Esophagus (tissue), 2 donors: ENCODE results near the gene STX4. TPM values are rescaled to one million over a fixed set of nuclear protein-coding genes. Genes with fewer than 3 reads are reported as not detected.
A peak's percentile ranks its signal among the peaks of the same experiment; 100 is the strongest.

Experiments used
- H3K27ac ChIP-seq, 2 donors: one replicate each; pipeline ENCODE4 v1.5.1; 2013; ENCODE audit warnings: low read depth in 2 of 2, mild to moderate bottlenecking in 2 of 2, inconsistent platforms in 1 of 2, low read length in 1 of 2, moderate library complexity in 1 of 2
- H3K27me3 ChIP-seq, 2 donors: one replicate each; pipeline ENCODE4 v1.6.1; 2013; ENCODE audit warnings: low read length in 2 of 2, control low read depth in 1 of 2, mild to moderate bottlenecking in 1 of 2; ENCODE audit not compliant: insufficient read depth in 2 of 2, control insufficient read depth in 1 of 2
- H3K36me3 ChIP-seq, 2 donors: one replicate each; pipeline ENCODE4 v1.6.1; 2013; ENCODE audit warnings: low read length in 1 of 2; ENCODE audit not compliant: control insufficient read depth in 2 of 2, insufficient read depth in 2 of 2
- H3K4me1 ChIP-seq, 2 donors: one replicate each; pipeline ENCODE4 v1.6.1; 2013; ENCODE audit warnings: low read length in 1 of 2; ENCODE audit not compliant: control insufficient read depth in 2 of 2, insufficient read depth in 2 of 2
- H3K4me3 ChIP-seq, 2 donors: one replicate each; pipeline ENCODE4 v1.5.1; 2013; ENCODE audit warnings: low read length in 2 of 2, mild to moderate bottlenecking in 2 of 2, low read depth in 1 of 2, moderate library complexity in 1 of 2
- H3K9me3 ChIP-seq, 2 donors: one replicate each; pipeline ENCODE4 v1.6.1; 2013; ENCODE audit warnings: mild to moderate bottlenecking in 2 of 2, low read depth in 1 of 2, low read length in 1 of 2, moderate library complexity in 1 of 2; ENCODE audit not compliant: control insufficient read depth in 2 of 2, insufficient read depth in 1 of 2
- WGBS, 2 donors: extraction: QIAGEN DNeasy Blood & Tissue Kit; methylation state at CpG; one replicate each; pipeline ENCODE4 v1.1.7; 2013; 5-methylcytosine and 5-hydroxymethylcytosine counted together
- polyA plus RNA-seq, 2 donors: library from polyadenylated mRNA; stranded (reverse); fragments of 200-250 nt; gene quantifications; one replicate each; pipeline ENCODE4 v1.2.3, GENCODE V29; 2013
- donor health status: healthy with polysubstance abuse.
- donor health status: Bipolar disorder and iron deficiency.

The STX4 gene
- polyA plus RNA-seq, 2 donors: 49.7 to 54.1 TPM

- H3K27me3 ChIP-seq: no peaks in the 10 kb centered on the region
- peaks cover 5 to 13% of the 10 kb centered on the region in 2 donors for H3K36me3 ChIP-seq
- H3K4me1 ChIP-seq: peaks cover 3 to 5% of the 10 kb centered on the region in 2 donors
- H3K9me3 ChIP-seq: no peaks in the 10 kb centered on the region
- H3K27ac ChIP-seq: peak overlapping the region; percentile 87 to 89
- WGBS, 2 donors: 0 to 1% methylated on average over 47 of the region's 47 CpGs
- peak overlapping the region; percentile 92 to 97 for H3K4me3 ChIP-seq
Measured at GRCh38 chr16:31033709-31034492, 543 bp downstream of the STX4 start.

GRCh38 chr16:31036691-31037090 lies 3.3 kb downstream of the STX4 start:
- no peak overlapping the region for H3K27ac ChIP-seq
- 67 to 69% methylated on average over 2 of the region's 2 CpGs for WGBS, 2 donors
- H3K27me3 ChIP-seq: no peaks in the 10 kb centered on the region
- H3K9me3 ChIP-seq: no peaks in the 10 kb centered on the region
- peaks cover 19 to 30% of the 10 kb centered on the region in 2 donors for H3K36me3 ChIP-seq
- H3K4me3 ChIP-seq: no peak overlapping the region
- peaks cover 3 to 5% of the 10 kb centered on the region in 2 donors for H3K4me1 ChIP-seq

- no peaks in the 10 kb centered on the region for H3K9me3 ChIP-seq
- peaks cover 3 to 4% of the 10 kb centered on the region in 2 donors for H3K4me1 ChIP-seq
- H3K27me3 ChIP-seq: no peaks in the 10 kb centered on the region
- no peak overlapping the region for H3K27ac ChIP-seq
- H3K36me3 ChIP-seq: peaks cover 19 to 42% of the 10 kb centered on the region in 2 donors
- WGBS, 2 donors: 96 to 100% methylated on average over 2 of the region's 2 CpGs
- H3K4me3 ChIP-seq: no peak overlapping the region
Measured at GRCh38 chr16:31038993-31039392, 5.6 kb downstream of the STX4 start.

GRCh38 chr16:31042866-31043265 lies 9.5 kb downstream of the STX4 start:
- H3K4me3 ChIP-seq: no peak overlapping the region
- H3K27ac ChIP-seq: no peak overlapping the region
- no peaks in the 10 kb centered on the region for H3K4me1 ChIP-seq
- H3K36me3 ChIP-seq: peaks cover 17 to 40% of the 10 kb centered on the region in 2 donors
- no peaks in the 10 kb centered on the region for H3K27me3 ChIP-seq
- no peaks in the 10 kb centered on the region for H3K9me3 ChIP-seq
- WGBS, 2 donors: 89 to 90% methylated on average over 10 of the region's 10 CpGs

- H3K27ac ChIP-seq: no peak overlapping the region
- no peaks in the 10 kb centered on the region for H3K27me3 ChIP-seq
- WGBS, 2 donors: 88 to 94% methylated on average over 1 of the region's 1 CpG
- no peak overlapping the region for H3K4me3 ChIP-seq
- peaks cover 14 to 35% of the 10 kb centered on the region in 2 donors for H3K36me3 ChIP-seq
- H3K4me1 ChIP-seq: no peaks in the 10 kb centered on the region
- no peaks in the 10 kb centered on the region for H3K9me3 ChIP-seq
Measured at GRCh38 chr16:31043352-31043751, 10.0 kb downstream of the STX4 start.

- Histone ChIP-seq H3K36me3 (peaks cover 14 to 29% of the 10 kb centered on the region in 2 donors), H3K4me1 (no peaks in the 10 kb centered on the region), H3K9me3 (no peaks in the 10 kb centered on the region), H3K27ac (no peak overlapping the region), H3K27me3 (no peaks in the 10 kb centered on the region), H3K4me3 (no peak overlapping the region)
- 75 to 91% methylated on average over 4 of the region's 4 CpGs for WGBS, 2 donors
Measured at GRCh38 chr16:31043898-31044481, 10.6 kb downstream of the STX4 start.

GRCh38 chr16:31050280-31051030 lies 17.1 kb downstream of the STX4 start:
- Histone ChIP-seq H3K27me3 (no peaks in the 10 kb centered on the region), H3K4me1 (no peaks in the 10 kb centered on the region), H3K4me3 (no peak overlapping the region), H3K27ac (no peak overlapping the region), H3K9me3 (no peaks in the 10 kb centered on the region), H3K36me3 (no peaks in the 10 kb centered on the region)
- 72 to 73% methylated on average over 10 of the region's 10 CpGs for WGBS, 2 donors

GRCh38 chr16:31052114-31052513 lies 18.8 kb downstream of the STX4 start:
- Histone ChIP-seq H3K36me3 (no peaks in the 10 kb centered on the region), H3K27me3 (no peaks in the 10 kb centered on the region), H3K27ac (no peak overlapping the region), H3K9me3 (no peaks in the 10 kb centered on the region), H3K4me3 (no peak overlapping the region), H3K4me1 (no peaks in the 10 kb centered on the region)
- 31 to 51% methylated on average over 2 of the region's 2 CpGs for whole genome bisulfite sequencing, 2 donors

GRCh38 chr16:31055613-31056012 lies 22.3 kb downstream of the STX4 start:
- H3K4me3 ChIP-seq: no peak overlapping the region
- H3K27ac ChIP-seq: no peak overlapping the region
- 87 to 89% methylated on average over 4 of the region's 4 CpGs for WGBS, 2 donors
- no peaks in the 10 kb centered on the region for H3K9me3 ChIP-seq
- H3K36me3 ChIP-seq: peaks cover 0 to 2% of the 10 kb centered on the region in 2 donors
- H3K27me3 ChIP-seq: no peaks in the 10 kb centered on the region
- H3K4me1 ChIP-seq: no peaks in the 10 kb centered on the region
